ENCODE measurements around the gene LRCH1. TPM values are rescaled to one million over a fixed set of nuclear protein-coding genes. Genes with fewer than 3 reads are reported as not detected.

The LRCH1 gene
- total RNA-seq, 2 experiments from 2014 or later = 16.7 to 27.8 TPM

DNA sequence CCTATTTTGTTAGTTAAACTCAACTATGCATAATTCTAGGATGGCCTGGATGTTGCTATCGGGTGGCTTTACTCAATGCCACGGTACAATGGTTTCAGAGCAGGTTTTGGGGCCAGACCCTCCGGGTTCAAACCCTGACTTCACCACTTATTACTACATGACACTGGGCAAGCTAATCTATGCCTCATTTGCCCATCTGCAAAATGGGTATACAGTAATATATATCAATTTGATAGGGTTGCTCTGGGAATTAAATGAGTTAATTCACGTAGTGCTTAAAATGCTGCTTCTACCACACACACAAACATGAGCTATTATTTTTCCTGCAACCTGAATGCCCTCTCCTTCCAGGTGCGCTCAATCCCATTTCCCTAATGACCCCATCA is 243.2 kb downstream of the LRCH1 start:
- intact Hi-C loops (cut with micrococcal nuclease; ENCODE audit: unreplicated experiment) = no loop called here
- ChIA-PET POLR2A (interaction anchor here (0.6 kb wide), 1 partner anchor 850 kb away, joined by 3 read pairs; no protein-coding TSS in a partner anchor), CTCF (ENCODE audit: unreplicated experiment) (no interaction called here)
- Histone ChIP-seq H4K20me1 (ENCODE audit: insufficient read depth, low read length) (no peaks in the 10 kb centered on the region), H3K4me1 (ENCODE audit: insufficient read depth, low read length, poor library complexity, severe bottlenecking) (peaks cover 17% of the 10 kb centered on the region), H3K9me3 (ENCODE audit: low read length) (no peaks in the 10 kb centered on the region), H3K27ac (ENCODE audit: low read depth, low read length, poor library complexity, severe bottlenecking) (no peak overlapping the region), H3K79me2 (ENCODE audit: insufficient read depth, low read depth, low read length) (peaks cover 14% of the 10 kb centered on the region; the same call in 1 of the 2 replicates), H3K4me3 (ENCODE audit: low read depth, low read length, poor library complexity, severe bottlenecking) (peak overlapping the region; percentile 71), H3K4me2 (ENCODE audit: low read length) (peak overlapping the region; percentile 69), H3K36me3 (ENCODE audit: insufficient read depth, low read length) (peaks cover 6% of the 10 kb centered on the region), H2AFZ (ENCODE audit: low read length) (peak overlapping the region; percentile 91; the same call in 1 of the 2 replicates), H3K9me2 (ENCODE audit: insufficient read depth, low read length) (no peaks in the 10 kb centered on the region)
- BruUV-seq (replicated peaks) = TSS peak; percentile 74
- TF ChIP-seq CTCF (conservative IDR thresholded peaks at IDR 0.05; ENCODE audit: low read length) (no peak), EZH2phosphoT487 (IDR thresholded peaks at IDR 0.05; ENCODE audit: borderline replicate concordance, low read depth, low read length) (no peak)
- DNase-seq (ENCODE audit: low spot score) = no peak

- BruUV-seq (replicated peaks) = no TSS peak
- Histone ChIP-seq H4K20me1 (ENCODE audit: insufficient read depth, low read length) (no peaks in the 10 kb centered on the region), H3K4me2 (ENCODE audit: low read length) (peak within 1 kb of the TSS; percentile 69), H3K36me3 (ENCODE audit: insufficient read depth, low read length) (no peaks in the 10 kb centered on the region), H2AFZ (ENCODE audit: low read length) (peak within 1 kb of the TSS; percentile 91), H3K27ac (ENCODE audit: low read depth, low read length, poor library complexity, severe bottlenecking) (peak within 1 kb of the TSS; percentile 45), H3K4me1 (ENCODE audit: insufficient read depth, low read length, poor library complexity, severe bottlenecking) (peaks cover 17% of the 10 kb centered on the region), H3K4me3 (ENCODE audit: low read depth, low read length, poor library complexity, severe bottlenecking) (peak within 1 kb of the TSS; percentile 71), H3K79me2 (ENCODE audit: insufficient read depth, low read depth, low read length) (peaks cover 14% of the 10 kb centered on the region; the same call in 1 of the 2 replicates), H3K9me2 (ENCODE audit: insufficient read depth, low read length) (no peaks in the 10 kb centered on the region), H3K9me3 (ENCODE audit: low read length) (no peaks in the 10 kb centered on the region)
- TF ChIP-seq EZH2phosphoT487 (IDR thresholded peaks at IDR 0.05; ENCODE audit: borderline replicate concordance, low read depth, low read length) (no peak), CTCF (conservative IDR thresholded peaks at IDR 0.05; ENCODE audit: low read length) (no peak)
- intact Hi-C loops (cut with micrococcal nuclease; ENCODE audit: unreplicated experiment) = no loop called here
- POLR2A ChIA-PET = interaction anchor here (0.6 to 0.8 kb wide), 2 partner anchors 12 to 850 kb away, joined by 3 read pairs; no protein-coding TSS in a partner anchor
- peak; percentile 83 for DNase-seq (ENCODE audit: low spot score)
- CTCF ChIA-PET (ENCODE audit: unreplicated experiment) = no interaction called here
These were observed 243.8 kb downstream of the LRCH1 start, which contains the start of gene ESD for GRCh38 chr13:46796515-46797474. Gene ESD (minus strand): TSS chr13:46797161. CDS start chr13:46791413, 5,748 bp downstream.
